Measurements from ENCODE around the gene PUM1.
"Not testable (repeated sequence)": the region's sequence is repeated elsewhere in the genome, so short reads cannot be mapped to it uniquely, and the experiment has no call there.

Gene PUM1

DNA sequence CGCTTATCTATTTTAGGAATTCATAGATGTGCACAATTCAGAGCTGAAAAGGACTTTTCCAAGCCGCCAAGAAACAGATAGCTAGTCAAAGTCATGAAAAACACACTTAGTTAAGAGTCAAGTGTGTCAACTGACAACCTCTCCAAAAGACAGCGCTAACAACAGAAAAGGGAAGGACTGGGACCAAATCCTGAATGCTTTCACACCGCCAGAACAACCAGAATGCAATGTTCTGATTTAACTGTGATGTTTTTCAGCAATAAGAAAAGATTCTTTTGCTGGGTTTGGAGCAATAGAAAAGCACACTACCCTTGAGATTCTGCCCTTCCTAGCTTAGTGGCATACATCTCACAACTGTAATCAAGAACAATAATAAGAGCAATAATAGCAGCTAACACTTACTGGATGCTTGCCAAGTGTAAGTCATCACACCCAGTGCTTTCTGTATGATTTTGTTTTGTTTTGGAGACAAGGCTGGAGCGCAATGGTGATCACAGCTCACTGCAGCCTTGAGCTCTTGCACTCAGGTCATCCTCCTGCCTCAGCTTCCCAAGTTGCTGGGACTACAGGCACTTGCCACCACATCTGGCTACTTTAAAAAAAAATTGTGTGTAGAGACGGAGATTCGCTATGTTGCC, 123.1 kb downstream of the PUM1 start:
- no peak overlapping the region for H3K27ac ChIP-seq
- TF ChIP-seq CTCF (conservative IDR thresholded peaks at IDR 0.05), result no peak

- no peak overlapping the region for H3K27ac ChIP-seq
- no peak for TF ChIP-seq CTCF (conservative IDR thresholded peaks at IDR 0.05)
These were observed 125.0 kb downstream of the PUM1 start for GRCh38 chr1:30940541-30940940.

DNA sequence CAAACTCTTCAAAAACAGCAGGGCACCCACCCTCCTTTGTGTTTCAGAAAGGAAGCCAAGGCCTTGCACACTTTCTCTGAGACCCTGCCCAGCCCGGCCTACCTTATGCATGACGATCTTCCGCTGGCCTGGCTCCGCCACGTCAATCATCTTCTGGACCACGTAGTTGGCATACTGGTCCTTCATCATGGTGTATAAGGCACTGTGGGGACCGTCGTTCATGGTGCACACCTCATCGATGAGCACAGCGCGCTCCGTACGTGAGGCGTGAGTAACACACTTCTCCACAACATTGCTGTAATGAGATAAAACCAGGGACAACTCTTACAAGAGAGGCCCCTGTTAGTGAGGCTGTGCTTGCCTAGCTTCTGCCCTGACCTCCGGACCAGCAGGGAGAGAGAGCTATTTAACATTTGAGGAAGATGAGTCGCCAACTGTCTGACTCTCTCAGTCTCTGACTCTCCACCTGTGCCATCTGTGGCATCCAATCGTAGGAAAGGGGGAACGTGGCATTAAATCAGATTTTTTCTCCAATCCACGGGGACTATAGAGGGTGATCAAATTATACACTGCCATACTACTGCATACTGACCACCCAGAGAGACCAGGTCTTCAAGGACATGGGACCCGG, 128.9 kb downstream of the PUM1 start:
- no peak for TF ChIP-seq CTCF (conservative IDR thresholded peaks at IDR 0.05)
- H3K27ac ChIP-seq, result no peak overlapping the region

GRCh38 chr1:30935758-30936157, 129.8 kb downstream of the PUM1 start:
- not testable (repeated sequence) for H3K27ac ChIP-seq

GRCh38 chr1:30934613-30935012, 130.9 kb downstream of the PUM1 start:
- TF ChIP-seq CTCF (conservative IDR thresholded peaks at IDR 0.05), result no peak
- H3K27ac ChIP-seq, result no peak overlapping the region

GRCh38 chr1:30933874-30934252, 131.7 kb downstream of the PUM1 start:
- no peak for TF ChIP-seq CTCF (conservative IDR thresholded peaks at IDR 0.05)
- no peak overlapping the region for H3K27ac ChIP-seq

GRCh38 chr1:30930631-30931173, 134.8 kb downstream of the PUM1 start:
- H3K27ac ChIP-seq, result no peak overlapping the region
- TF ChIP-seq CTCF (conservative IDR thresholded peaks at IDR 0.05), result no peak

DNA sequence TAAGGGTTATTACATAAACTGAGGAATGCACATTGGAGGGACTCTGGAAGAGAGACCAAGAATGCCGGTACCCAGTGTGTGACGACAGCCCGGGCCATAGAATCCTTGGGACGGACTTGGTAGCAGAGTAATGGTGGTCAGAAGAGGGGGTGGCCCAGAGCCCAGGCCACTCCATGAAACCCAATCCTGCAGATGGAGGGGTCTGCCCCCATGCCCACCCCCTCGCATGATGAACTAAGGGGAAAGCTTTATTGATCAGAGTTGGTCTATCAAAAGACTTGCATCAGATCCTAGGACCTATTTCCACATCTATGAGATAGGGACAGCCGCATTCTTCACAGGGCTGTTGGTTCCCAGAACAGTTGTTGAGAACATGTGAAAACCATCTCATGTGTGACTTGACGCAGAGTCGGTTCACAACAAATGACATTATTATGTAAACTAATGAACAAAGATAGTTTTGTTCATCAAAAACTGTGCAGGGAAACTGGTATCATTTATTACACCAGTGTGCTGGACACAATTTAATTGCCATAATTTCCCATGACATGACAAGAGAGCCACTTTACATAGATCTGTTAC, 135.5 kb downstream of the PUM1 start:
- no peak for TF ChIP-seq CTCF (conservative IDR thresholded peaks at IDR 0.05)
- no peak overlapping the region for H3K27ac ChIP-seq

Measured in VCaP (cell line).